Panc1 (cell line): ENCODE results near the gene SSPN. TPM values are rescaled to one million over a fixed set of nuclear protein-coding genes. Genes with fewer than 3 reads are reported as not detected.

Source experiments
- ATAC-seq: fragments of 200-7000 bp; cut with Tn5 transposase; 2 replicates; pipeline ENCODE4 v1.9.1; 2020; ENCODE audit warnings: mild to moderate bottlenecking, moderate library complexity
- BruUV-seq: library from RNA; stranded (reverse); fragments of 400-500 nt; replicated peaks from 2 replicates; lab custom pipeline; 2021; lab: Mats Ljungman, UMichigan
- CTCF ChIA-PET: fragments of 300-600 bp; sonication (Branson Sonifier 250); formaldehyde crosslinking; loops from one replicate; lab custom pipeline; 2022; ENCODE audit warnings: antibody characterized with exemption; lab: Charles Lee
- POLR2A ChIA-PET: fragments of 300-600 bp; sonication (Branson Sonifier 250); formaldehyde crosslinking; loops from one replicate; lab custom pipeline; 2022; ENCODE audit warnings: antibody characterized with exemption; lab: Charles Lee
- DNase-seq: peaks from one replicate; pipeline ENCODE4 v3.0.0-alpha.2; 2010; ENCODE audit warnings: low read depth, low spot score
- H3K27ac ChIP-seq: 2 replicates; pipeline ENCODE4 v1.5.1; 2011; ENCODE audit warnings: mild to moderate bottlenecking, low read length, inconsistent platforms
- H3K27me3 ChIP-seq: fragments of 200-500 bp; sonication (Bioruptor generic); 2 replicates; pipeline ENCODE4 v1.6.0; 2014; ENCODE audit warnings: low read length, inconsistent platforms; ENCODE audit not compliant: control insufficient read depth, insufficient read depth
- H3K36me3 ChIP-seq: fragments of 200-500 bp; sonication (Bioruptor generic); 2 replicates; pipeline ENCODE4 v1.5.1; 2014; ENCODE audit warnings: inconsistent platforms, mild to moderate bottlenecking, low read length, moderate library complexity; ENCODE audit not compliant: control insufficient read depth, insufficient read depth
- H3K4me1 ChIP-seq: 2 replicates; pipeline ENCODE4 v1.5.1; 2011; ENCODE audit warnings: inconsistent platforms, mild to moderate bottlenecking, low read length, moderate library complexity; ENCODE audit not compliant: control insufficient read depth, insufficient read depth
- H3K4me3 ChIP-seq, 2 experiments: 2 replicates each; pipeline ENCODE4 v1.5.1; 2011 to 2012; ENCODE audit warnings: low read depth in 2 of 2, low read length in 2 of 2, mild to moderate bottlenecking in 2 of 2, inconsistent platforms in 1 of 2, moderate library complexity in 1 of 2
- H3K9me3 ChIP-seq: fragments of 200-500 bp; sonication (Bioruptor generic); 2 replicates; pipeline ENCODE4 v1.5.1; 2014; ENCODE audit warnings: low read depth, mild to moderate bottlenecking, inconsistent platforms, low read length, moderate library complexity; ENCODE audit not compliant: control insufficient read depth, insufficient read depth
- POLR2AphosphoS5 ChIP-seq: IDR thresholded peaks from 2 replicates; pipeline ENCODE4 v1.6.1; 2012; ENCODE audit warnings: mild to moderate bottlenecking, low read depth, low read length, moderate library complexity
- SIN3A ChIP-seq: IDR thresholded peaks from 2 replicates; pipeline ENCODE4 v1.6.1; 2012; ENCODE audit warnings: low read depth, mild to moderate bottlenecking, low read length, moderate library complexity, borderline replicate concordance; ENCODE audit not compliant: insufficient read depth
- TCF7L2 ChIP-seq: IDR thresholded peaks from 2 replicates; pipeline ENCODE4 v1.6.1; 2011; ENCODE audit warnings: mild to moderate bottlenecking, low read depth, low read length, inconsistent platforms
- in situ Hi-C: cut with HindIII; loops from 2 replicates; pipeline ENCODE4 v1.10.0; 2016; ENCODE audit warnings: low sequenced_read_pairs, low pct_unique_long_range_greater_than_20kb
- intact Hi-C: fragments of 100-400 bp; cut with micrococcal nuclease; formaldehyde crosslinking; loops from one replicate; pipeline ENCODE4 v1.10.0; 2022; ENCODE audit not compliant: unreplicated experiment
- total RNA-seq: library from RNA; stranded (reverse); gene quantifications from one replicate; pipeline ENCODE4 v1.2.1, GENCODE V29; 2021; ENCODE audit not compliant: unreplicated experiment
- TF ChIP-seq, protein P1 (sequence below), 2 experiments: IDR thresholded peaks; 2 replicates each; pipeline ENCODE4 v1.6.1; 2011 to 2012; ENCODE audit warnings: low read depth in 2 of 2, control low read depth in 1 of 2, low read length in 1 of 2, mild to moderate bottlenecking in 1 of 2, moderate library complexity in 1 of 2; ENCODE audit not compliant: insufficient read depth in 1 of 2
- TF ChIP-seq, protein P2 (sequence below): fragments of 450-650 bp; IDR thresholded peaks from 2 replicates; pipeline ENCODE4 v1.5.1; 2017; ENCODE audit warnings: mild to moderate bottlenecking

SSPN gene
- total RNA-seq, 1 experiment from 2014 or later: 23.4 TPM

DNA sequence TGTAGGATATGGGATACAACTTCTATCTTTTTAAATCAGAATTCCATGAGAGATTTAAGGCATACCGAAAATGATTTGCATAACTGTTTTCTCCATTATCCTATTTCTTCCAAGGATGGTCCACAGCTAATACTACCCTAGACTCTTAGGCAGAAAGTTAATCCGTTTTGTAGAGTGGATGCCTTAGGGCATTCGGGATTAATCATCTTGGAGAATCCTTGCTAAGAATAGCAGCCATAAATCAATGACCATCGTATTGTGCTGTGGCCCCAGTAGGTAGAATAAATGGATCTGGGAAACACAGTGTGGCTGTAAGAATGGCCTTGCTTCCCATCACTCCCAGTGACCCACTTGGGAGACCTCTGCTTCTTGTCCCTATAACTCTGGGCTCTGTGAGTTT lies 99.6 kb downstream of the SSPN start:
- in situ Hi-C loops (no loop called here), intact Hi-C loops (no loop called here)
- ChIA-PET POLR2A (no interaction called here), CTCF (no interaction called here)
- Histone ChIP-seq H3K4me3 (no peak overlapping the region), H3K27ac (no peak overlapping the region), H3K36me3 (no peaks in the 10 kb centered on the region), H3K4me1 (peaks cover 14% of the 10 kb centered on the region), H3K27me3 (no peaks in the 10 kb centered on the region), H3K9me3 (no peaks in the 10 kb centered on the region)
- no peak for ATAC-seq
- BruUV-seq: no TSS peak
- DNase-seq: no peak
- TF ChIP-seq TCF7L2 (no peak), POLR2AphosphoS5 (no peak), SIN3A (no peak)
- TF ChIP-seq, protein P1, sequence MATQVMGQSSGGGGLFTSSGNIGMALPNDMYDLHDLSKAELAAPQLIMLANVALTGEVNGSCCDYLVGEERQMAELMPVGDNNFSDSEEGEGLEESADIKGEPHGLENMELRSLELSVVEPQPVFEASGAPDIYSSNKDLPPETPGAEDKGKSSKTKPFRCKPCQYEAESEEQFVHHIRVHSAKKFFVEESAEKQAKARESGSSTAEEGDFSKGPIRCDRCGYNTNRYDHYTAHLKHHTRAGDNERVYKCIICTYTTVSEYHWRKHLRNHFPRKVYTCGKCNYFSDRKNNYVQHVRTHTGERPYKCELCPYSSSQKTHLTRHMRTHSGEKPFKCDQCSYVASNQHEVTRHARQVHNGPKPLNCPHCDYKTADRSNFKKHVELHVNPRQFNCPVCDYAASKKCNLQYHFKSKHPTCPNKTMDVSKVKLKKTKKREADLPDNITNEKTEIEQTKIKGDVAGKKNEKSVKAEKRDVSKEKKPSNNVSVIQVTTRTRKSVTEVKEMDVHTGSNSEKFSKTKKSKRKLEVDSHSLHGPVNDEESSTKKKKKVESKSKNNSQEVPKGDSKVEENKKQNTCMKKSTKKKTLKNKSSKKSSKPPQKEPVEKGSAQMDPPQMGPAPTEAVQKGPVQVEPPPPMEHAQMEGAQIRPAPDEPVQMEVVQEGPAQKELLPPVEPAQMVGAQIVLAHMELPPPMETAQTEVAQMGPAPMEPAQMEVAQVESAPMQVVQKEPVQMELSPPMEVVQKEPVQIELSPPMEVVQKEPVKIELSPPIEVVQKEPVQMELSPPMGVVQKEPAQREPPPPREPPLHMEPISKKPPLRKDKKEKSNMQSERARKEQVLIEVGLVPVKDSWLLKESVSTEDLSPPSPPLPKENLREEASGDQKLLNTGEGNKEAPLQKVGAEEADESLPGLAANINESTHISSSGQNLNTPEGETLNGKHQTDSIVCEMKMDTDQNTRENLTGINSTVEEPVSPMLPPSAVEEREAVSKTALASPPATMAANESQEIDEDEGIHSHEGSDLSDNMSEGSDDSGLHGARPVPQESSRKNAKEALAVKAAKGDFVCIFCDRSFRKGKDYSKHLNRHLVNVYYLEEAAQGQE (IDR thresholded peaks at IDR 0.05; ENCODE audit: insufficient read depth in 1 of 2, low read depth in 2 of 2, low read length in 1 of 2): no peak
- TF ChIP-seq, protein P2, sequence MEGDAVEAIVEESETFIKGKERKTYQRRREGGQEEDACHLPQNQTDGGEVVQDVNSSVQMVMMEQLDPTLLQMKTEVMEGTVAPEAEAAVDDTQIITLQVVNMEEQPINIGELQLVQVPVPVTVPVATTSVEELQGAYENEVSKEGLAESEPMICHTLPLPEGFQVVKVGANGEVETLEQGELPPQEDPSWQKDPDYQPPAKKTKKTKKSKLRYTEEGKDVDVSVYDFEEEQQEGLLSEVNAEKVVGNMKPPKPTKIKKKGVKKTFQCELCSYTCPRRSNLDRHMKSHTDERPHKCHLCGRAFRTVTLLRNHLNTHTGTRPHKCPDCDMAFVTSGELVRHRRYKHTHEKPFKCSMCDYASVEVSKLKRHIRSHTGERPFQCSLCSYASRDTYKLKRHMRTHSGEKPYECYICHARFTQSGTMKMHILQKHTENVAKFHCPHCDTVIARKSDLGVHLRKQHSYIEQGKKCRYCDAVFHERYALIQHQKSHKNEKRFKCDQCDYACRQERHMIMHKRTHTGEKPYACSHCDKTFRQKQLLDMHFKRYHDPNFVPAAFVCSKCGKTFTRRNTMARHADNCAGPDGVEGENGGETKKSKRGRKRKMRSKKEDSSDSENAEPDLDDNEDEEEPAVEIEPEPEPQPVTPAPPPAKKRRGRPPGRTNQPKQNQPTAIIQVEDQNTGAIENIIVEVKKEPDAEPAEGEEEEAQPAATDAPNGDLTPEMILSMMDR: no peak

DNA sequence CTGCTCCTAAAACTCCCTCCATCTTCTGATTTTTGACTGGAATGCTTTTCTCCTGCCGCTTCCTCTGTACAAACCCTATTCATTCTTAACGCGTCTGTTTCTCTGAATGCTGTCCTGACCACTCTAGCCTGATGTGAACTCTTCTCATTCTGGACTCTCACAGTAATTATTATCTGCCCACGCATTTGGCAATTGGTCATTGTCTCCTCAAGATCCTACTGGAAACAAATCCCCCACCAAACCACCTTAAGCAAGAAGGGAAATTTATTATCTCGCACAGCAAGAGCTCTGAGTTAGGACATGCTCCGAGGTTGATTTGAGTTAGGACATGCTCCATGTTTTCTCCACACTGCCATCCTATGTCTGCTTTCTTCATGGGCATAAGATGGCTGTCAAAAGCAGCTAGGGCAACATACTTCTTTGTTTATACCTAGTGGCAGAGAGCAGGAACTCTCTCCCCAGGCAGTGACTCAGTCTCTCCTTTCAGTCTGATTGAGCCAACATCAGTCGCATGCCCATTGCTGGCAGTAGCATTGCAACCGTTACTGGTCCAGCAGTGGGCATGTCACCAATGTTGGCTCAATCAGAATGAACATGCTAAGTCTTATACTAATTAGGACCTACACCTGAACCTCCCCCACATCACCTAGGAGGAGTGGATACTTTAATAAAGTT lies 102.2 kb downstream of the SSPN start:
- no peak for ATAC-seq
- ChIA-PET POLR2A (no interaction called here), CTCF (no interaction called here)
- no peak overlapping the region for H3K4me3 ChIP-seq
- no peaks in the 10 kb centered on the region for H3K27me3 ChIP-seq
- BruUV-seq: no TSS peak
- H3K36me3 ChIP-seq: no peaks in the 10 kb centered on the region
- H3K27ac ChIP-seq: no peak overlapping the region
- peaks cover 14% of the 10 kb centered on the region for H3K4me1 ChIP-seq
- in situ Hi-C loops: no loop called here
- DNase-seq: no peak
- TF ChIP-seq, protein P2: no peak
- TF ChIP-seq SIN3A: no peak
- intact Hi-C loops: no loop called here
- H3K9me3 ChIP-seq: no peaks in the 10 kb centered on the region
